Neutrophil (primary cell): ENCODE results near the gene PTPRD.

Source experiments
- H3K27ac ChIP-seq: fragments of 200-600 bp; sonication (generic); 2 replicates; pipeline ENCODE4 v1.5.1; 2016; ENCODE audit warnings: mild to moderate bottlenecking, moderate library complexity
- H3K27me3 ChIP-seq: fragments of 200-600 bp; sonication (generic); 2 replicates; pipeline ENCODE4 v1.6.0; 2016; ENCODE audit warnings: mild to moderate bottlenecking
- H3K36me3 ChIP-seq: fragments of 200-600 bp; sonication (generic); 2 replicates; pipeline ENCODE4 v1.5.1; 2017
- H3K4me1 ChIP-seq, 2 experiments: fragments of 200-600 bp in 1 of 2; sonication (generic) in 1 of 2; 1 replicate in 1 of 2; 2 replicates in 1 of 2; pipeline versions ENCODE4 v1.5.1 to v1.6.1; 2013 to 2016; ENCODE audit warnings: low read depth in 1 of 2, low read length in 1 of 2, mild to moderate bottlenecking in 1 of 2, moderate library complexity in 1 of 2; ENCODE audit not compliant: control insufficient read depth in 1 of 2, insufficient read depth in 1 of 2
- H3K4me3 ChIP-seq, 2 experiments: fragments of 200-600 bp in 1 of 2; sonication (generic) in 1 of 2; 1 replicate in 1 of 2; 2 replicates in 1 of 2; pipeline ENCODE4 v1.5.1; 2013 to 2016; ENCODE audit warnings: low read depth in 1 of 2, low read length in 1 of 2, mild to moderate bottlenecking in 1 of 2, moderate library complexity in 1 of 2
- H3K9me3 ChIP-seq: fragments of 200-600 bp; sonication (generic); 2 replicates; pipeline ENCODE4 v1.5.1; 2016
- TF ChIP-seq, protein P1 (sequence below): fragments of 200-600 bp; sonication (generic); IDR thresholded peaks from 2 replicates; pipeline ENCODE4 v1.5.1; 2016; ENCODE audit warnings: antibody characterized with exemption

The PTPRD gene

DNA sequence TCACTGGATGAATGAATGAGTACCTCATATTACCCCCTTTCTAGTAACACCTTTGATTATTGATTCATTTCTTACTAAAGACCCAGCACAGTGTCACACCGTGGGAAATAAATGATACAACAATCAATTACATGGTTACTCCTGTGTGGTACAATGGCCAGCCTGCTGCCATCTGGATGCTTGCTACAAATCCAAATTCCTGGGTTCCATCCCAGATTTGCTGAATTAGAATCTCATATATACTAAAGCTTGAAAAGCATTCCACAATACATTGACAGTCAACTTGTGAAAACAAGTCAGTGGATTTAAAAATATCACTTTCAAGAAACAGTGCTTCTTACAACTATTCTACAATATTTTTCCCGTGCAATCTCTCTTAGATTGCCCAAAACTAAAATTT is 989.3 kb downstream of the PTPRD start:
- no peaks in the 10 kb centered on the region for H3K9me3 ChIP-seq
- no peak overlapping the region for H3K27ac ChIP-seq
- H3K36me3 ChIP-seq, result no peaks in the 10 kb centered on the region
- H3K27me3 ChIP-seq, result no peaks in the 10 kb centered on the region
- TF ChIP-seq, protein P1, sequence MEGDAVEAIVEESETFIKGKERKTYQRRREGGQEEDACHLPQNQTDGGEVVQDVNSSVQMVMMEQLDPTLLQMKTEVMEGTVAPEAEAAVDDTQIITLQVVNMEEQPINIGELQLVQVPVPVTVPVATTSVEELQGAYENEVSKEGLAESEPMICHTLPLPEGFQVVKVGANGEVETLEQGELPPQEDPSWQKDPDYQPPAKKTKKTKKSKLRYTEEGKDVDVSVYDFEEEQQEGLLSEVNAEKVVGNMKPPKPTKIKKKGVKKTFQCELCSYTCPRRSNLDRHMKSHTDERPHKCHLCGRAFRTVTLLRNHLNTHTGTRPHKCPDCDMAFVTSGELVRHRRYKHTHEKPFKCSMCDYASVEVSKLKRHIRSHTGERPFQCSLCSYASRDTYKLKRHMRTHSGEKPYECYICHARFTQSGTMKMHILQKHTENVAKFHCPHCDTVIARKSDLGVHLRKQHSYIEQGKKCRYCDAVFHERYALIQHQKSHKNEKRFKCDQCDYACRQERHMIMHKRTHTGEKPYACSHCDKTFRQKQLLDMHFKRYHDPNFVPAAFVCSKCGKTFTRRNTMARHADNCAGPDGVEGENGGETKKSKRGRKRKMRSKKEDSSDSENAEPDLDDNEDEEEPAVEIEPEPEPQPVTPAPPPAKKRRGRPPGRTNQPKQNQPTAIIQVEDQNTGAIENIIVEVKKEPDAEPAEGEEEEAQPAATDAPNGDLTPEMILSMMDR, result no peak
- H3K4me1 ChIP-seq, result no peaks in the 10 kb centered on the region
- H3K4me3 ChIP-seq, result no peak overlapping the region

DNA sequence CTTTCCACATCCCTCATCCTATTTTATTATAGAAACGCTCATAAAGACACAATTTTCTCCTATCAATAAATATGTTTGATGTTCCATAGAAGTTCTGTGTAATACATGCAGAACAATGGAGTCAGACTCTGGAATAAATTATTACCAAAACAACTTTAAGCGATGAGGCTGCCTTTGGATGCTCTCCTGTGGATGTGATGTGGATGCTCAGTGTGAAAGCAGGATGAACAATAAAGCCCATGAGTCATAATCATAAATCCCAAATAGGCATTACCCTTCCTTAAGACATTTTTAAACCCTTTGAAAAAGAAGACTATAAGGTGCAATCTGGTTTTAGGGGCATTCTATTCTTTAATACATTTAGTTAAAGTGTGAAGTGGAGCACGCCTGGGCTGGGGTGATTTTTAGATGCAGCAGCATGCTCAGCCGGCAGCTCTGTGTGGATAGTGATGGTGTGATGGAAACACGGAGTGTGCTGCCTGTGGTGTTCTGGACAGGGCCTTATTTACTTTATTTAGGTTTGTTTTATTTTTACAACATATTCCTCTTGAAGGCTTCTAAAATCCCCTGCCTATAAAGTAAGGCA is 991.4 kb downstream of the PTPRD start:
- Histone ChIP-seq H3K4me1 (no peaks in the 10 kb centered on the region), H3K4me3 (no peak overlapping the region), H3K9me3 (no peaks in the 10 kb centered on the region), H3K27ac (no peak overlapping the region), H3K36me3 (no peaks in the 10 kb centered on the region), H3K27me3 (no peaks in the 10 kb centered on the region)
- TF ChIP-seq, protein P1, result no peak

DNA sequence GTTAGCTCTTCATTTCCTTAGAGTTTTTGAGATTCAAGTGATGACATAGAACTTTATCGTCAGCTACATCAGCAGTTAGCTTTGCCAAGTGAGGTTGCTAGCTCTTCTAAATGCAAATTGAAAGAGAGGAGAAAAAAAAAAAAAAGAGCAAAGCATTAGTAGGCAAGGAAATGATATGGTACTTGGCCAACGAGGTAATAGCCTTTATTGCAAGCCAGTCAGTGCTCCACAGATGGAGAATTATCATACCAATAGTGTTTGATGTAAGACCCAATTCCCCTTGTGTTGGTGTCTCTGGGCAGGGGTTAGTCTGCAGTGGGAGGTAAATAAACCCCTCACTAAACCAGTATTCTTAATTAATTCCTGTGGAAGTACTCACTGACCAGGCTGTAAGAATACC is 992.1 kb downstream of the PTPRD start:
- no peak overlapping the region for H3K4me3 ChIP-seq
- H3K27ac ChIP-seq, result no peak overlapping the region
- H3K9me3 ChIP-seq, result no peaks in the 10 kb centered on the region
- TF ChIP-seq, protein P1, result no peak
- no peaks in the 10 kb centered on the region for H3K27me3 ChIP-seq
- no peaks in the 10 kb centered on the region for H3K4me1 ChIP-seq
- no peaks in the 10 kb centered on the region for H3K36me3 ChIP-seq

DNA sequence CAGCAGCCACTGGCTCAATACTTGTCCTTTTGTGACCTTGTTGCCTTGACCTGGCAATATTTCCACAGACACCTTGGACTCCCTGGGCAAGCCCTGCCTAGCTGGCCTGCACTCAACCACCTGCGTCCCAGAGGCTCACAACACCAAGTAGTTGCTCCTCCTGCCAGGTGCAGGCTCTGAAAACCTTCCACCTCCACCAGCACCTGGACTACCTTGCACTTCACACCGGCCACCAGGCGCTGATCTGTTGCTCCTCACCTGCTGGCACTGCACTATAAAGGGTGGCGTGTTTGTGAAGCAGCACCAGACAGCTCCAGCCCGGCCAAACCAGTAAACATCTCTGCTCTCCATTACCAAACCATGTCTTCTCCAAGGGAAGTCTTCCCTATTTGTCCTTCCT is 997.7 kb downstream of the PTPRD start:
- Histone ChIP-seq H3K9me3 (no peaks in the 10 kb centered on the region), H3K27me3 (no peaks in the 10 kb centered on the region), H3K36me3 (no peaks in the 10 kb centered on the region), H3K4me3 (no peak overlapping the region), H3K27ac (no peak overlapping the region), H3K4me1 (no peaks in the 10 kb centered on the region)
- TF ChIP-seq, protein P1, result no peak

DNA sequence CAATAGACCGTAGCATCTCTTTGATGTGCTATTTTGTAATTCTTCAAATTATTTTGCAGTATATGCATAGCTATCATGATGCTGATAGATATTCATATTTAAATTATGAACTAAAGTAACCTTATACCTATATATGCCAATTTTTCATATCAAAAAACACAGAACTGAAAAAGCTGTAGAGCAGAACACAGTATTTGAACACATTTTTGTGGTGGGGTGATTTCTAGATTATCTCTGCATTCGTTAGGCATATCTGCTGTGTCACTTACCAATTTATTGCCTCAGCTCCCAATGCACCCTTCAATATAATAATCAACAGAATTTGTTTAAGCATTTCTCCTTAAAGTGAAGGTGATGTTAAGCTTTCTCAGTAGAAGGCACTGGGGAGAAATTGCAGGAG is 998.2 kb downstream of the PTPRD start:
- TF ChIP-seq, protein P1, result no peak
- Histone ChIP-seq H3K36me3 (no peaks in the 10 kb centered on the region), H3K27ac (no peak overlapping the region), H3K4me1 (no peaks in the 10 kb centered on the region), H3K4me3 (no peak overlapping the region), H3K9me3 (no peaks in the 10 kb centered on the region), H3K27me3 (no peaks in the 10 kb centered on the region)

DNA sequence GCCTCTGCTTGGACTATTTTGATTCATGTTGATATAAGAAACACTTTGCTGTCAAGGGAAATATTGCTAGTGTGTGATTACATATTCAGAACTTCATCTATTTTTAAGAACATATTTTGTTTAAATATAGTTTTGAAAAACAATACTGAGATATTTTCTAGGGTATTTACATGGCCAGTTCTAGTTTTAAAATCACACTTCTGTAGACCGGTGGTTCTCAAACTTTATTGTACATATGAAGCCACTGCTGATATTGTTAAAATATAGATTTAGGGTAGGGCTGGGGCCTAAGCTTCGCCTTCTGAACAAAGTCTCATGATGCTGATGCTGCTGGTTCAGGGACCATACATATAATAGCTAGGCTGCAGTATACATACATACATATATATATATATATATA is 1000.0 kb downstream of the PTPRD start:
- Histone ChIP-seq H3K9me3 (no peaks in the 10 kb centered on the region), H3K27me3 (no peaks in the 10 kb centered on the region), H3K4me3 (no peak overlapping the region), H3K4me1 (no peaks in the 10 kb centered on the region), H3K27ac (no peak overlapping the region), H3K36me3 (no peaks in the 10 kb centered on the region)
- TF ChIP-seq, protein P1, result no peak
